GM19397 (cell line): ENCODE data around the gene KIF2C.
"Not testable (repeated sequence)": the region's sequence is repeated elsewhere in the genome, so short reads cannot be mapped to it uniquely, and the experiment has no call there.

Experiments used
- ATAC-seq: cut with Tn5 transposase; IDR thresholded peaks from one replicate; pipeline ENCODE4 v1.9.1; 2021; ENCODE audit warnings: mild to moderate bottlenecking, moderate library complexity; ENCODE audit not compliant: unreplicated experiment

KIF2C gene

GRCh38 chr1:44718091-44718490 lies 21.5 kb upstream of the KIF2C start:
- ATAC-seq = no peak

- ATAC-seq = no peak
These were observed 20.3 kb upstream of the KIF2C start for GRCh38 chr1:44719318-44719717.

- no peak for ATAC-seq
These were observed 19.4 kb upstream of the KIF2C start for GRCh38 chr1:44720281-44720680.

- ATAC-seq = peak; percentile 69
These were observed 17.9 kb upstream of the KIF2C start for GRCh38 chr1:44721485-44722361.

GRCh38 chr1:44723064-44723463 lies 16.6 kb upstream of the KIF2C start:
- no peak for ATAC-seq

- ATAC-seq = no peak
These were observed 15.9 kb upstream of the KIF2C start for GRCh38 chr1:44723496-44724295.

- ATAC-seq = no peak
These were observed 15.2 kb upstream of the KIF2C start for GRCh38 chr1:44724296-44724954.

- no peak for ATAC-seq
These were observed 14.5 kb upstream of the KIF2C start for GRCh38 chr1:44724955-44725698.

- ATAC-seq = peak; percentile 54
These were observed 8.7 kb upstream of the KIF2C start, which contains the start of gene RNU5D-1 for GRCh38 chr1:44730741-44731512. Gene RNU5D-1 (minus strand): TSS chr1:44731170.

GRCh38 chr1:44733365-44733764 lies 6.3 kb upstream of the KIF2C start:
- ATAC-seq = no peak

- ATAC-seq = no peak
These were observed 5.9 kb upstream of the KIF2C start for GRCh38 chr1:44733784-44734183.

- ATAC-seq = no peak
These were observed 3.6 kb upstream of the KIF2C start for GRCh38 chr1:44735992-44736391.

- not testable (repeated sequence) for ATAC-seq
These were observed 707 bp upstream of the KIF2C start for GRCh38 chr1:44738953-44739306.

- ATAC-seq = no peak
These were observed 561 bp downstream of the KIF2C start for GRCh38 chr1:44740179-44740617.

- ATAC-seq = no peak
These were observed 3.6 kb downstream of the KIF2C start for GRCh38 chr1:44743211-44743610.

- no peak for ATAC-seq
These were observed 8.2 kb downstream of the KIF2C start for GRCh38 chr1:44747878-44748277.

- no peak for ATAC-seq
These were observed 17.8 kb downstream of the KIF2C start for GRCh38 chr1:44757420-44757819.

GRCh38 chr1:44759077-44759476 lies 19.4 kb downstream of the KIF2C start:
- no peak for ATAC-seq

GRCh38 chr1:44760876-44761275 lies 21.2 kb downstream of the KIF2C start:
- ATAC-seq = no peak

- ATAC-seq = not testable (repeated sequence)
These were observed 26.8 kb downstream of the KIF2C start for GRCh38 chr1:44766421-44766820.
